Measurements from ENCODE around the gene DNAJC15.

DNA sequence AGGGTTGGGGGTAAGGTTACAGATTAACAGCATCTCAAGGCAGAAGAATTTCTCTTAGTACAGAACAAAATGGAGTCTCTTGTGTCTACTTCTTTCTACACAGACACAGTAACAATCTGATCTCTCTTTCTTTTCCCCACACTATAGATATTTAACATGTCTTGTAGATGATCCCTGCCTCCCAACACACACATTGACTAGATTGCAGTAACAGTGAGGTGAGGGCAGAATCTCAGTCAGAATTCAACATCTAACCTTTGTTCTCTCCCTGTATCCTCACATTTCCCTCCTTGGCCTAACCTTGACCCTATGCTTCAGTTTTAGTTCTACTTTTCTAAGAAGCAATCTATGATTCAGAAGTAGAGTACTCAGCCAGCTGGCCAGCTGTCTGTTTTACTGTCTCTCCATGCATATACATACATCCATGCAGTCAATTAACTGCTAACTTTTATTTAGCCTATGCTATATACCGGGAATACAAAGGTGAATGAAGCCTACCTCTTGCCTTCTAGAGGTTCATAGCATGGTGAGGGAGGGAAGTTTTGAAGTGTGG, 18.1 kb downstream of the DNAJC15 start:
- TF ChIP-seq, protein P1, sequence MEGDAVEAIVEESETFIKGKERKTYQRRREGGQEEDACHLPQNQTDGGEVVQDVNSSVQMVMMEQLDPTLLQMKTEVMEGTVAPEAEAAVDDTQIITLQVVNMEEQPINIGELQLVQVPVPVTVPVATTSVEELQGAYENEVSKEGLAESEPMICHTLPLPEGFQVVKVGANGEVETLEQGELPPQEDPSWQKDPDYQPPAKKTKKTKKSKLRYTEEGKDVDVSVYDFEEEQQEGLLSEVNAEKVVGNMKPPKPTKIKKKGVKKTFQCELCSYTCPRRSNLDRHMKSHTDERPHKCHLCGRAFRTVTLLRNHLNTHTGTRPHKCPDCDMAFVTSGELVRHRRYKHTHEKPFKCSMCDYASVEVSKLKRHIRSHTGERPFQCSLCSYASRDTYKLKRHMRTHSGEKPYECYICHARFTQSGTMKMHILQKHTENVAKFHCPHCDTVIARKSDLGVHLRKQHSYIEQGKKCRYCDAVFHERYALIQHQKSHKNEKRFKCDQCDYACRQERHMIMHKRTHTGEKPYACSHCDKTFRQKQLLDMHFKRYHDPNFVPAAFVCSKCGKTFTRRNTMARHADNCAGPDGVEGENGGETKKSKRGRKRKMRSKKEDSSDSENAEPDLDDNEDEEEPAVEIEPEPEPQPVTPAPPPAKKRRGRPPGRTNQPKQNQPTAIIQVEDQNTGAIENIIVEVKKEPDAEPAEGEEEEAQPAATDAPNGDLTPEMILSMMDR (conservative IDR thresholded peaks at IDR 0.05; ENCODE audit: low read depth, low read length) = no peak
- no peak for TF ChIP-seq EZH2 (IDR thresholded peaks at IDR 0.05; ENCODE audit: borderline replicate concordance, low read depth, low read length, poor library complexity, severe bottlenecking)

Measured in A673 (cell line).